ENCODE measurements around the gene GLRX3.

Gene GLRX3

GRCh38 chr10:130214431-130214830 lies 78.2 kb downstream of the GLRX3 start:
- DNase-seq = no peak

GRCh38 chr10:130215151-130215930 lies 79.2 kb downstream of the GLRX3 start:
- no peak for DNase-seq

- DNase-seq = no peak
Measured at GRCh38 chr10:130215931-130216231, 79.7 kb downstream of the GLRX3 start.

- DNase-seq = no peak
Measured at GRCh38 chr10:130218181-130218641, 82.0 kb downstream of the GLRX3 start.

GRCh38 chr10:130218936-130219335 lies 82.7 kb downstream of the GLRX3 start:
- no peak for DNase-seq

GRCh38 chr10:130220251-130221185 lies 84.3 kb downstream of the GLRX3 start:
- DNase-seq = no peak

- DNase-seq = no peak
Measured at GRCh38 chr10:130221456-130222375, 85.5 kb downstream of the GLRX3 start.

- no peak for DNase-seq
Measured at GRCh38 chr10:130222381-130222780, 86.2 kb downstream of the GLRX3 start.

GRCh38 chr10:130224228-130224627 lies 88.0 kb downstream of the GLRX3 start:
- no peak for DNase-seq

GRCh38 chr10:130226012-130226411 lies 89.8 kb downstream of the GLRX3 start:
- DNase-seq = no peak

GRCh38 chr10:130227883-130228282 lies 91.7 kb downstream of the GLRX3 start:
- no peak for DNase-seq

All from NCI-H345 (cell line).